Measurements from ENCODE around the gene TMEM126B. TPM values are rescaled to one million over a fixed set of nuclear protein-coding genes. Genes with fewer than 3 reads are reported as not detected.

Gene TMEM126B
- total RNA-seq, 1 donor from 2014 or later = 42.0 TPM

- H3K4me3 Mint-ChIP-seq (ENCODE audit: unreplicated experiment) = no peak overlapping the region
- TF ChIP-seq CTCF (IDR thresholded peaks at IDR 0.05; ENCODE audit: unreplicated experiment) = no peak
- no peaks in the 10 kb centered on the region for H3K9me3 Mint-ChIP-seq (ENCODE audit: unreplicated experiment)
- H3K27me3 Mint-ChIP-seq (ENCODE audit: unreplicated experiment) = peaks cover 4% of the 10 kb centered on the region
- no peak for DNase-seq (ENCODE audit: low spot score)
- H3K4me1 Mint-ChIP-seq (ENCODE audit: unreplicated experiment) = peaks cover 20% of the 10 kb centered on the region
- no peaks in the 10 kb centered on the region for H3K36me3 Mint-ChIP-seq (ENCODE audit: low read depth, unreplicated experiment)
- H3K27ac Mint-ChIP-seq (ENCODE audit: unreplicated experiment) = no peak overlapping the region
Observed at GRCh38 chr11:85685125-85685819, 56.9 kb downstream of the TMEM126B start.

- Mint-ChIP-seq H3K4me1 (ENCODE audit: unreplicated experiment) (peaks cover 18% of the 10 kb centered on the region), H3K4me3 (ENCODE audit: unreplicated experiment) (no peak within 1 kb of the TSS), H3K9me3 (ENCODE audit: unreplicated experiment) (no peaks in the 10 kb centered on the region), H3K27me3 (ENCODE audit: unreplicated experiment) (peaks cover 4% of the 10 kb centered on the region), H3K27ac (ENCODE audit: unreplicated experiment) (no peak within 1 kb of the TSS), H3K36me3 (ENCODE audit: low read depth, unreplicated experiment) (no peaks in the 10 kb centered on the region)
- no peak for DNase-seq (ENCODE audit: low spot score)
- TF ChIP-seq CTCF (IDR thresholded peaks at IDR 0.05; ENCODE audit: unreplicated experiment) = no peak
Observed at GRCh38 chr11:85685820-85686459, 57.5 kb downstream of the TMEM126B start, which contains the start of gene CCDC89. TSS of gene CCDC89 (minus strand) at chr11:85686195. CDS start at chr11:85686130, 65 bp downstream.

Other genes starting within 250 kb of the TMEM126B start
- gene DLG2, start 1.2 kb upstream of the TMEM126B start, total RNA-seq (ENCODE audit: unreplicated experiment) = 5.1 TPM
- 17.8 TPM for gene TMEM126A, start 19.4 kb downstream of the TMEM126B start, total RNA-seq (ENCODE audit: unreplicated experiment)
- gene CREBZF, start 36.5 kb downstream of the TMEM126B start, total RNA-seq (ENCODE audit: unreplicated experiment) = 49.0 TPM
- not detected for gene CCDC89, start 57.6 kb downstream of the TMEM126B start, total RNA-seq (ENCODE audit: unreplicated experiment)
- 4.0 TPM for gene SYTL2, start 182.5 kb downstream of the TMEM126B start, total RNA-seq (ENCODE audit: unreplicated experiment)
- not detected for gene CCDC83, start 226.8 kb downstream of the TMEM126B start, total RNA-seq (ENCODE audit: unreplicated experiment)